Stimulated activated CD8-positive, alpha-beta memory T cell treated with anti-CD3 and anti-CD28 coated beads, Interleukin-4, amount 100 ng/mL, for 1 hour (primary cell): ENCODE data around the gene SDK2.
"Not testable (repeated sequence)": the region's sequence is repeated elsewhere in the genome, so short reads cannot be mapped to it uniquely, and the experiment has no call there.

Experiments
- DNase-seq, 2 donors: peaks; one replicate each; pipeline ENCODE4 v3.0.0-alpha.2; 2020; ENCODE audit warnings: low read depth in 2 of 2, low spot score in 1 of 2

The SDK2 gene

GRCh38 chr17:73492821-73493814, 151.1 kb downstream of the SDK2 start:
- no peak for DNase-seq

GRCh38 chr17:73492125-73492820, 152.0 kb downstream of the SDK2 start:
- no peak for DNase-seq

- no peak for DNase-seq
Observed at GRCh38 chr17:73491648-73492047, 152.6 kb downstream of the SDK2 start.

- no peak for DNase-seq
Observed at GRCh38 chr17:73490851-73491250, 153.4 kb downstream of the SDK2 start.

GRCh38 chr17:73489991-73490390, 154.3 kb downstream of the SDK2 start:
- no peak for DNase-seq

GRCh38 chr17:73489333-73489732, 154.9 kb downstream of the SDK2 start:
- no peak for DNase-seq

GRCh38 chr17:73485130-73485529, 159.1 kb downstream of the SDK2 start:
- no peak for DNase-seq

- DNase-seq = no peak
Observed at GRCh38 chr17:73482894-73483293, 161.4 kb downstream of the SDK2 start.

- DNase-seq = no peak
Observed at GRCh38 chr17:73482251-73482716, 162.0 kb downstream of the SDK2 start.

- no peak for DNase-seq
Observed at GRCh38 chr17:73481676-73482075, 162.6 kb downstream of the SDK2 start.

- DNase-seq = no peak
Observed at GRCh38 chr17:73480740-73481139, 163.5 kb downstream of the SDK2 start.

- no peak for DNase-seq
Observed at GRCh38 chr17:73478768-73479424, 165.3 kb downstream of the SDK2 start.

GRCh38 chr17:73478334-73478733, 165.9 kb downstream of the SDK2 start:
- no peak for DNase-seq

- DNase-seq = no peak
Observed at GRCh38 chr17:73476890-73477350, 167.3 kb downstream of the SDK2 start.

- no peak for DNase-seq
Observed at GRCh38 chr17:73474370-73474988, 169.8 kb downstream of the SDK2 start.

- DNase-seq = not testable (repeated sequence)
Observed at GRCh38 chr17:73472715-73473114, 171.5 kb downstream of the SDK2 start.

- no peak for DNase-seq
Observed at GRCh38 chr17:73471924-73472323, 172.3 kb downstream of the SDK2 start.

- no peak for DNase-seq
Observed at GRCh38 chr17:73470316-73470826, 173.9 kb downstream of the SDK2 start.

GRCh38 chr17:73469311-73469710, 174.9 kb downstream of the SDK2 start:
- no peak for DNase-seq

GRCh38 chr17:73468221-73468620, 176.0 kb downstream of the SDK2 start:
- no peak for DNase-seq

- DNase-seq = no peak
Observed at GRCh38 chr17:73467651-73468050, 176.6 kb downstream of the SDK2 start.
